IMR-90 (cell line): ENCODE measurements around the gene CD80. TPM values are rescaled to one million over a fixed set of nuclear protein-coding genes. Genes with fewer than 3 reads are reported as not detected.

Experiments
- ATAC-seq: fragments of 200-7000 bp; cut with Tn5 transposase; 2 replicates; pipeline ENCODE4 v1.9.1; 2020; ENCODE audit warnings: low read depth, mild to moderate bottlenecking, moderate library complexity
- BruUV-seq: library from RNA; stranded (reverse); fragments of 400-500 nt; replicated peaks from 2 replicates; lab custom pipeline; 2021; lab: Mats Ljungman, UMichigan
- CTCF ChIA-PET: fragments of 300-600 bp; formaldehyde crosslinking; extraction: SDS; loops from one replicate; lab custom pipeline; 2021; ENCODE audit warnings: antibody characterized with exemption; lab: Yijun Ruan, JAX
- POLR2A ChIA-PET: fragments of 300-600 bp; sonication (Branson Sonifier 250); formaldehyde crosslinking; loops from one replicate; lab custom pipeline; 2022; ENCODE audit warnings: antibody characterized with exemption; ENCODE audit not compliant: unreplicated experiment; lab: Charles Lee
- DNase-seq: peaks from one replicate; pipeline ENCODE4 v3.0.0; 2013
- H2AFZ ChIP-seq: replicated peaks from 2 replicates; pipeline ENCODE3; 2013; ENCODE audit warnings: low read length, mild to moderate bottlenecking; ENCODE audit not compliant: poor library complexity
- H2AK5ac ChIP-seq: 2 replicates; pipeline ENCODE4 v1.6.1; 2013; ENCODE audit warnings: low read depth, low read length, inconsistent platforms
- H2AK9ac ChIP-seq: replicated peaks from 2 replicates; pipeline ENCODE3; 2013; ENCODE audit warnings: mild to moderate bottlenecking, low read depth, low read length, moderate library complexity; ENCODE audit not compliant: poor library complexity
- H2BK120ac ChIP-seq: 2 replicates; pipeline ENCODE4 v1.6.1; 2013; ENCODE audit warnings: low read depth, low read length, inconsistent platforms
- H2BK15ac ChIP-seq: 3 replicates; pipeline ENCODE4 v1.6.1; 2013; ENCODE audit warnings: low read depth, low read length, inconsistent platforms
- H2BK20ac ChIP-seq: 2 replicates; pipeline ENCODE4 v1.6.1; 2013; ENCODE audit warnings: low read depth, mild to moderate bottlenecking, inconsistent platforms, low read length, moderate library complexity
- H2BK5ac ChIP-seq: 2 replicates; pipeline ENCODE4 v1.6.1; 2013; ENCODE audit warnings: mild to moderate bottlenecking, low read depth, low read length, inconsistent platforms; ENCODE audit not compliant: poor library complexity, severe bottlenecking
- H3K14ac ChIP-seq: replicated peaks from 2 replicates; pipeline ENCODE4 v1.6.1; 2013; ENCODE audit warnings: low read depth, low read length, inconsistent platforms
- H3K18ac ChIP-seq: 2 replicates; pipeline ENCODE4 v1.6.1; 2013; ENCODE audit warnings: low read depth, low read length, control low read depth
- H3K23ac ChIP-seq: 2 replicates; pipeline ENCODE4 v1.6.1; 2013; ENCODE audit warnings: low read depth, low read length, inconsistent platforms
- H3K27ac ChIP-seq: 2 replicates; pipeline ENCODE4 v1.5.1; 2013; ENCODE audit warnings: mild to moderate bottlenecking, control low read depth, low read length; ENCODE audit not compliant: insufficient read depth
- H3K27me3 ChIP-seq: 2 replicates; pipeline ENCODE4 v1.6.1; 2013; ENCODE audit warnings: low read length; ENCODE audit not compliant: control insufficient read depth, insufficient read depth
- H3K36me3 ChIP-seq: 2 replicates; pipeline ENCODE4 v1.6.1; 2013; ENCODE audit warnings: low read length, mixed read lengths; ENCODE audit not compliant: control insufficient read depth, insufficient read depth
- H3K4ac ChIP-seq: 2 replicates; pipeline ENCODE4 v1.6.1; 2013; ENCODE audit warnings: low read depth, low read length, inconsistent platforms
- H3K4me1 ChIP-seq: 2 replicates; pipeline ENCODE4 v1.6.1; 2013; ENCODE audit warnings: low read length, mixed read lengths; ENCODE audit not compliant: control insufficient read depth, insufficient read depth
- H3K4me2 ChIP-seq: 2 replicates; pipeline ENCODE4 v1.6.1; 2013; ENCODE audit warnings: low read depth, mild to moderate bottlenecking, control low read depth, low read length, moderate library complexity
- H3K4me3 ChIP-seq: 2 replicates; pipeline ENCODE4 v1.5.1; 2013; ENCODE audit warnings: low read depth, mild to moderate bottlenecking, control low read depth, low read length, moderate library complexity; ENCODE audit not compliant: insufficient read depth
- H3K56ac ChIP-seq: 2 replicates; pipeline ENCODE4 v1.6.1; 2013; ENCODE audit warnings: low read length, inconsistent platforms; ENCODE audit not compliant: insufficient read depth; ENCODE audit errors: extremely low read depth
- H3K79me1 ChIP-seq, 2 experiments: 2 replicates each; pipeline ENCODE4 v1.6.1; 2013; ENCODE audit warnings: low read length in 2 of 2, inconsistent platforms in 1 of 2, low read depth in 1 of 2
- H3K9ac ChIP-seq: 2 replicates; pipeline ENCODE4 v1.6.1; 2013; ENCODE audit warnings: low read depth, low read length, control low read depth
- H3K9me1 ChIP-seq: 2 replicates; pipeline ENCODE4 v1.6.1; 2013; ENCODE audit warnings: low read length, inconsistent platforms; ENCODE audit not compliant: insufficient read depth
- H3K9me3 ChIP-seq: 2 replicates; pipeline ENCODE4 v1.6.1; 2013; ENCODE audit warnings: low read length; ENCODE audit not compliant: control insufficient read depth, insufficient read depth
- H4K20me1 ChIP-seq: 2 replicates; pipeline ENCODE4 v1.6.1; 2013; ENCODE audit warnings: low read length, inconsistent platforms; ENCODE audit not compliant: insufficient read depth
- H4K5ac ChIP-seq: 2 replicates; pipeline ENCODE4 v1.6.1; 2013; ENCODE audit warnings: mild to moderate bottlenecking, low read depth, low read length, control low read depth
- H4K8ac ChIP-seq, 2 experiments: 2 replicates each; pipeline ENCODE4 v1.6.1; 2013; ENCODE audit warnings: low read depth in 2 of 2, low read length in 2 of 2, control low read depth in 1 of 2, inconsistent platforms in 1 of 2
- H4K91ac ChIP-seq: 2 replicates; pipeline ENCODE4 v1.6.1; 2013; ENCODE audit warnings: low read depth, low read length, inconsistent platforms; ENCODE audit not compliant: insufficient read depth
- RCOR1 ChIP-seq: IDR thresholded peaks from 2 replicates; pipeline ENCODE4 v1.6.1; 2012; ENCODE audit warnings: mild to moderate bottlenecking, low read length, improper control_type of control experiment; ENCODE audit not compliant: insufficient replicate concordance
- RFX5 ChIP-seq: IDR thresholded peaks from 2 replicates; pipeline ENCODE4 v1.8.0; 2012; ENCODE audit warnings: low read depth, mild to moderate bottlenecking, low read length, moderate library complexity
- WGBS, 2 experiments: methylation state at CpG; one replicate each; pipeline versions ENCODE4 v1.1.5 to v1.1.7; 2013; ENCODE audit warnings: missing lambda C conversion rate in 2 of 2; ENCODE audit not compliant: insufficient read length in 1 of 2; ENCODE audit errors: extremely low coverage in 2 of 2; 5-methylcytosine and 5-hydroxymethylcytosine counted together
- dilution Hi-C: fragments of 300-500 bp; cut with HindIII; formaldehyde crosslinking; loops from one replicate; pipeline ENCODE4 v1.14.3; 2018; ENCODE audit warnings: low sequenced_read_pairs; ENCODE audit not compliant: unreplicated experiment
- in situ Hi-C: fragments of 300-500 bp; cut with MboI; formaldehyde crosslinking; loops from 3 replicates; pipeline ENCODE4 v1.14.3; 2019; ENCODE audit warnings: low sequenced_read_pairs, inconsistent platforms, mixed read lengths
- intact Hi-C: fragments of 100-400 bp; cut with micrococcal nuclease; formaldehyde crosslinking; loops from 2 replicates; pipeline ENCODE4 v1.10.0; 2022
- polyA plus RNA-seq, 3 experiments: library from polyadenylated mRNA; depleted of rRNA; stranded (reverse); fragments of >200 nt; gene quantifications; 2 replicates each; pipeline ENCODE4 v1.2.3, GENCODE V29; 2012; ENCODE audit warnings: low replicate concordance in 1 of 3
- total RNA-seq: library from RNA; depleted of rRNA; stranded (reverse); fragments of >200 nt; gene quantifications from 2 replicates; pipeline ENCODE4 v1.2.3, GENCODE V29; 2012

CD80 gene
- total and polyA plus RNA-seq, 2 of the 4 experiments (the other 2 are of a cell fraction), result not detected

DNA sequence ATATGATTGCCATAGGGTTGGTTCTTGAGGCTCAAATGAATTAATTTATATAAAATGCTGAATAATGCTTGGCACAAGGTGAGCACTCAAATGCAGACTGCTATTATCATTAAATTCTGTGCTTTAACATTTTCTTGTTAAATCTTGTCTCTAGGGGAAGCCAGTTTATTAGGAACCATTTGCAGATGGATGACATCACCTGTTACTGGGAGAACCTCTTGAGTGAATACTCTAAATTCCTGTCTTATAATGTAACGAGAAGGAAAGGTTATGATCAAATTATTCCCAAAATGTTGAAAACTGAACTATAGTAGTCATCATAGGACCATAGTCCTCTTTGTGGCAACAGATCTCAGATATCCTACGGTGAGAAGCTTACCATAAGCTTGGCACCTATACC is 67.3 kb downstream of the CD80 start:
- TF ChIP-seq RCOR1 (no peak), RFX5 (peak; percentile 87)
- ChIA-PET POLR2A (no interaction called here), CTCF (no interaction called here)
- in situ Hi-C loops, result no loop called here
- no peak overlapping the region for H3K27ac ChIP-seq
- H2AFZ ChIP-seq, result no peak overlapping the region
- H4K91ac ChIP-seq, result no peak overlapping the region
- no peak overlapping the region for H2AK5ac ChIP-seq
- no peaks in the 10 kb centered on the region for H4K20me1 ChIP-seq
- H4K5ac ChIP-seq, result no peak overlapping the region
- ATAC-seq (no peak), DNase-seq (no peak)
- no CpG with 5 or more reads among the region's 2 CpGs for WGBS, 2 experiments
- no peak overlapping the region for H2BK5ac ChIP-seq
- H3K36me3 ChIP-seq, result no peaks in the 10 kb centered on the region
- no peaks in the 10 kb centered on the region for H3K9me3 ChIP-seq
- no peak overlapping the region for H3K4me3 ChIP-seq
- no peak overlapping the region for H3K4me2 ChIP-seq
- no peak overlapping the region for H2BK20ac ChIP-seq
- H2BK120ac ChIP-seq, result no peak overlapping the region
- H3K18ac ChIP-seq, result no peak overlapping the region
- no peak overlapping the region for H3K56ac ChIP-seq
- intact Hi-C loops, result no loop called here
- dilution Hi-C loops, result no loop called here
- H4K8ac ChIP-seq, result no peak overlapping the region
- peaks cover 1 to 2% of the 10 kb centered on the region in 2 experiments; a peak in 1 of 4 replicates for H3K79me1 ChIP-seq
- no peaks in the 10 kb centered on the region for H3K9me1 ChIP-seq
- no peak overlapping the region for H2BK15ac ChIP-seq
- no peak overlapping the region for H3K4ac ChIP-seq
- H3K4me1 ChIP-seq, result no peaks in the 10 kb centered on the region
- no peaks in the 10 kb centered on the region for H3K27me3 ChIP-seq
- H3K9ac ChIP-seq, result no peak overlapping the region
- no peak overlapping the region for H2AK9ac ChIP-seq
- H3K14ac ChIP-seq, result no peak overlapping the region
- H3K23ac ChIP-seq, result no peak overlapping the region
- BruUV-seq, result no TSS peak
